Embryonic facial prominence (tissue), 1 donor: ENCODE data around the gene PER3.

Experiments used
- DNase-seq: peaks from one replicate; pipeline ENCODE4 v3.0.0-alpha.2; 2016; ENCODE audit errors: extremely low spot score

The PER3 gene

DNA sequence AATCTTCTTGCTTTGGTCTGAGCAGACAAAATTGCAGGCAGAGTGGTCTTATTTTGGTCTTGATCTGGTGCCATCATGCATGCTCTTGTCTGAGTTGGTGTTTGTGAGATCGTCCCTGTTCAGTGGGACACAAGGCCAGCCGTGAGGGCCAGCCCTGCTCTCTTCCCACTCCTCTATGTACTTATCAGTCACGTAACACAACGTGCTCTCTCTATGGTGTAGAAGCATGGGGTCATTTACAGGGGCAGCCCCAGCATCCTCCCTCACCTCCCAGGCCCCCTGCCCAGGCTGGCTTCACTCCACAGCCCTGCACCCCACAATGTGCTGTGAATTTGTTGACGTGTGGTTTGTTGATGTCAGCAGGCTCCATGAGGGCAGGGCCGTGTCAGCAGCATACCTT lies 87.0 kb downstream of the PER3 start:
- DNase-seq: no peak

DNA sequence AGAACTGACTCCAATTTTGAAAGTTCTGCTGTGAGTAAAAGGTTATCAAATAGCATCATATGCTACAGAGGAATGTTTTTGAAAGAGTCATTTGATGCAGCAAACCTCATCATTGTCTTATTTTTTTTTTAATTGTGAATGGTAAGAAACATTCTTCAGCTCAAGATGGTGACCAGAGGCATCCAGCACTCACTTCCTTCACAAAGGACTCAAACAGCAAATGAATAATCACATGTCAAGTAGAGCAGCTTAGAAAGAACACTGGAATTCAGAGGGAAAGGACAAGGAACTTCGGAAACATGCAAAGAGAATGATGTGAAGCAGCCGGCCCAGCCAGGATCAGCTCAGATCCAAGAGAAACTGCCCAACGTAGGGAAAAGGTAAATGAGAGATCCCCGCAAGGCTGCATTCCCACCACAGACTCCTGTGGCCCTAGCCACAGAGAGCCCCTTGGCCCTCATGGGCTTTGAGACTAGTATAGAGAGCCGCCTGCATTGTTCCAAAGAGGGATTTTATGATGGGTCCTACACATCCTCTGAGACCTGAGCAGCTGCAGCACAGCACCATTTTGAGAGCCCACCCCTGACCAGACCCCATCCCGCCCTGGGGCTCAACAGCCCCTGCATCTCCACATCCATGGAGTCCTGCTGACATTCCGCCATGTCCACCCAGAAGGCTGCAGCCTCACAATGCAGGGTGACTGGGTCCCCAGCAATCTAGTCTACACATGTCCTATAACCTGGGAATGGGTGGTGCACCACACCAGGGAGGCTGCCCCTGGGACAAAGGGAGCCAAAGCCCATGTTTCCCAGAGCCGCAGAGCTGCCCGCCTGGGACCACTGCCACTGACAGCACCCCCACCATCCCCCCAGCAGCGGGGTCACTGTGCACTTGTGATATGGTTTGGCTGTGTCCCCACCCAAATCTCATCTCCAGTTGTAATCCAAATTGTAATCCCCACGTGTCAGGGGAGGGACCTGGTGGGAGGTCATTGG lies 90.0 kb downstream of the PER3 start:
- DNase-seq: no peak

- no peak for DNase-seq
Observed at GRCh38 chr1:7878027-7878426, 93.9 kb downstream of the PER3 start.

- no peak for DNase-seq
Observed at GRCh38 chr1:7879228-7879627, 95.1 kb downstream of the PER3 start.

DNA sequence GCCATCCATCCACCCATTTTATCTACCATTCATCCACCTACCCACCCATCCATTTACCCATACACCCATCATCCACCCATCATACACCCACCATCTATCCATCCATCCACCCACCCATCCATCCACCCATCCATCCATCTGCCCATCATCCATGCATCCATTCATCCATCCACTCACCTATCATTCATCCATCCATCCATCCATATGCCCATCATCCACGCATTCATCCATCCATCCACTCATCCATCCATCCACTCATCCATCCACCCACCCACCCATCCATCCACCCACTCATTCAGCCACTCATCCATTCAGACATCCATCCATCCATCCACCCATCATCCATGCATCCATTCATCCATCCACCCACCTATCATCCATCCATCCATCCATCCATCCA lies 100.7 kb downstream of the PER3 start:
- DNase-seq: no peak

GRCh38 chr1:7885513-7886404 lies 101.7 kb downstream of the PER3 start:
- DNase-seq: no peak

DNA sequence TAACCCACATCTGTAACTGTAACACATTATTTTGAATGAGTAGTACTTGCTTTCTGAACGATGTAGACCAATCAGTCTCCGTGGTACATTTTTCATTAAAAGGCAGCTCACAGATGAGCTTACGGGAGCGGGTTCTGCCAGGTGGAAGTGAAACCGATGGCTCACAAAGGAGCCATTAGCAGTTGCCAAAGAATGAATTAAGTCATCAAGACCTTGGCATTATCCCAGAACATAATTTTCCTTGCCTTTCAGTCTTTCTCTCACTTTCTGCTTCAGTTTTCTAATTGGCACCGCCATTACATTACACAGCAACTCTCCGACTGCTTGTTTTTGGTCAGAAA lies 102.3 kb downstream of the PER3 start:
- DNase-seq: no peak

DNA sequence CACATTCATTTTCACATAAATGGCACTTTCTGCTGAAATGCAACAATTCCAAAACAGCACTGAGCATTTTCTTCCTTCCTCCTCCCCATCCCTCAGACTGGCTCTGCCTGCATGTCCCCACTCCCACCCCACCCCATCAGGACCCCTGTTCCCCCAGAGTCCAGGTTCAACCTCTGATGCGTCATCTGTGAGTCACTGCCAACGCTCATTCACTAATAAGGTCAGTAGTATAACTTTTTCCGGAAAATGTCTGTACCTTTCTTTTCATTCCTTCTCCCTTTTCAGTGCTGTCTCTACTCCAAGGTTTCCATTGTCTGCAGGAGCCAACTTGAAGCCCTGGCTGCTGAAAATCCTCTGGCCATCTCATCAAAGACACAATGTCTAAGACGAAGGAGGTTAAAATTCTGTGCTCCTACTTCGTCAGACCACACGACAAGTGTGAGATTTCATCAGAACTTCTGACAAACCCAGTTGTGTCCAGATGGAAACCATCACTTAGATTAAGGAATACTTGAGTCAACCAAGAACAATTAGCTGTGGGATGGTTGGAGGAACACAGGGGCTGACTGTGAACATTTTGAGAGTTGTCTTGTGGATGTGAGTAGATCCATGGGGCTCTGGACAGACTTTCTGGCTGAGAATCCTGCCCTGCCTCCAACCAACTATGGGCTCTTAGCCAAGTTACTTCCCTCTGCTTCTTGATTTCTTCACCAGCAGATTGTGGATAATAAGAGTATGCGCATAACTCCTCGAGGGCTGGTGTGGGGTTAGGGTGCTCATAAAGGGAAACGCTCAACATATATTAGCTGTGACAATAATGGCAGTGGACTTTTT lies 104.4 kb downstream of the PER3 start:
- no peak for DNase-seq

DNA sequence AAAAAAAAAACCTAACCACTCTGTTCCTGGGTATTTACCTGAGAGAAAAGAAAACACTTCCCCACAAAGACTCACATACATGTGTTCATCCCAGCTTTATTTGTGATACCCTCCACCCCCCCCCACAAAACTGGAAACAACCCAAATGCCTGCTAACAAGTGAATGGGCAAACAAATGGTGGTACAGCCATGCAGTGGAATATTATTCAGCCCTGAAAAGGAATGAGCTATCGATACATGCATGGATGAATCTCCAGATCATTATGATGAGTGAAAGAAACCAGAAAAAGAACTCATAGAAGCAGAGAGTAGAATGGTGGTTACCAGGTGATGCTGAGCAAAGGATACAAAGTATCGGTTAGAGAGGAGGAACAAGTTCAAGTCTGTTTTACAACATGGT lies 106.8 kb downstream of the PER3 start:
- DNase-seq: no peak

DNA sequence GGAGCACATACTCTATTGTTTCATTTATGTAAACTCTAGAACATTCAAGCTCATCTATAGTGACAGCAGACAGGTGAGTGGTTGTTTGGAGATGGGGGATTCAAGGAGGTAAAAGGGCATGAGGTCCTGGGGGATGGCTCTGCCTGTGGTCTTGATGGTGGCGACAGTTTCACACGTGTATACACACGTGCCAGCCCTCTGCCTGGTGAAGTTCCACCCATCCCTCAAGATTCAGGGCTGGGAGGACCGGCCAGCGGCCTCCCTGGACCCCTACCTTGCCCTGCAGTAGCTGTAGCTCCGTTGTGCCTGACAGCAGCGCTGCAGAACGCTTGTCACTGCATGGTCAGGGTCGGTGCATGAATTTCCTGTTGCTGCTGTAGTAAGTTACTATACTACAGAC lies 107.7 kb downstream of the PER3 start:
- DNase-seq: no peak

DNA sequence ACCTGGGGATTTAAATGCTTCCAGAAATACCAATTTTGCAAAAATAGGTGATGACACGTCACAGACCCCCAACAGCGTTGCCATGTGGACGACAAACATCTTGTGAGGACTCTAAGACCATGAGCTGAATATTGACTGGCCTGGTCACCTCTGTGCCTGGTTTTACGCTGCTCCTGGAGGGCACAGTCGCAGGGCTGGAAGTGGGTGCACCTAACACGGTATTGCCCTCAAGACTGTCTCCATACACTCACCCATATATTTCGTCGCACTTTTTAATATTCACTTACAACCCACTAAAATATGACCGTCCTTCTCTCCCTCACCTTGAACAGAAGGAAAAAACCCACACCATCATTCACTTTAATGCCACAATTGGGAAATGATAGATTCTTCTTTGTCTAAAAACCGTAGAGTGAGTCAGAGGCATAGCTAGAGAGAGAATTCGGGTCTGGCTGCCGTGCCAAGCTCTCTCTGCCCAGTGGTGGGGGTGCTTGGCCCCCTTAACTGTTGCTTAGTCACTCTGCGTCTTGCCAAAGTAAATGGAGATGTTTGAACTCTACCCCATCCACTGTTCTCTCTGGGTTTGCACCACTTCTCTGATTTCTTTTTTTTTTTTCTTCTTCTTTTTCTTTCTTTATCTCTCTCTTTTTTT lies 109.6 kb downstream of the PER3 start:
- no peak for DNase-seq
